Adrenal gland (tissue), 5 donors: ENCODE measurements around the gene CEP57.

Experiments used
- CTCF ChIP-seq, 6 experiments: fragments of 450-650 bp in 4 of 6; fragments of 200-600 bp in 2 of 6; sonication (generic) in 1 of 6; IDR thresholded peaks; 1 replicate in 5 of 6; 2 replicates in 1 of 6; pipeline versions ENCODE4 v1.5.1 to v1.8.0; 2016 to 2021; ENCODE audit warnings: antibody characterized with exemption in 6 of 6, mild to moderate bottlenecking in 2 of 6, moderate library complexity in 1 of 6
- POLR2A ChIP-seq, 2 donors: fragments of 450-650 bp; IDR thresholded peaks; one replicate each; pipeline ENCODE4 v1.6.1; 2017; ENCODE audit warnings: antibody characterized with exemption in 2 of 2, mild to moderate bottlenecking in 2 of 2, moderate library complexity in 1 of 2
- donor health status: DM: no; HTN: no; CAD: no.

GRCh38 chr11:95768521-95768920 lies 21.8 kb upstream of the CEP57 start:
- TF ChIP-seq POLR2A (IDR thresholded peaks at IDR 0.05) = no peak
- no peak for TF ChIP-seq CTCF (IDR thresholded peaks at IDR 0.05)
